ENCODE measurements around the gene TMSB10. TPM values are rescaled to one million over a fixed set of nuclear protein-coding genes. Genes with fewer than 3 reads are reported as not detected.
A peak's percentile ranks its signal among the peaks of the same experiment; 100 is the strongest.

TMSB10 gene
- total and polyA plus RNA-seq, 2 of the 13 experiments (the other 11 are each of a cell fraction or from before 2014, with no cell fraction given), result 665 to 708 TPM

DNA sequence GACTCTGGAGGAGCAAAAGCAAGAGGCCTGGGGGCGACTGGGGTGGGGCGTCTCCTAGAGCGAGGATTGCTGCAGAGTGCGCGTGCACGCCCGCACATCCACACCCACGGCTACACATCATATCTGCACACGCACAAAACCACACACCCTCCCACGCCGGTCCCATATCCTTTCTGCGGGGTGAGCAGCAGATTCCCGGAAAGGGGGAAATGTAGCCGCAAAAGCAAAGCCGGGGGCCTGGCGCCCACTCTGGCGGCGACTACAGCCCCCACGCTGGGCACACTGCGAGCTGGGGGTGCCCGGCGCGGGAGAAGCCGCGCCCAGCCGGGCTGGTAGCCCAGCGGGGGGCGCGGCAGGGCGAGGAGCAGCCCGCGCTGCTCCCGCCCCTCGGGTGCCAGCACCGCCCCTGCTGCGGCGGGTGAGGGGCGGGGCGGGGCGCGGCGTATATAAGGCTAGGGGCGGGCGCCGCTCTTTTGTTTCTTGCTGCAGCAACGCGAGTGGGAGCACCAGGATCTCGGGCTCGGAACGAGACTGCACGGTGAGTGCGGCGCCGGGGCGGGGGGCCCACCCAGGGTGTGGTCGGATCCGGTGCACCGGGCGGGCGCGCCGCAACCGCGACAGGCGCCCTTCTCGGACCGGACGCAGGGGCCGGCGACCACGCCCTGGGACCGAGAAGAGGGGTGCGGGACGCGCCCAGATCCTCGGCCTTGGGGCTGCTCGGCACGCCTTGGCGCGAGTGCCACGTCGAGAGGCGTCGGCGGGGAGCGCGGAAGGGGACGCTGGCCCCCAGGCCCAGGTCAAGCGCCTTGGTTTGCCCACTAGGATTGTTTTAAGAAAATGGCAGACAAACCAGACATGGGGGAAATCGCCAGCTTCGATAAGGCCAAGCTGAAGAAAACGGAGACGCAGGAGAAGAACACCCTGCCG, at the start of gene TMSB10 (continued):
- TF ChIP-seq, protein P1, sequence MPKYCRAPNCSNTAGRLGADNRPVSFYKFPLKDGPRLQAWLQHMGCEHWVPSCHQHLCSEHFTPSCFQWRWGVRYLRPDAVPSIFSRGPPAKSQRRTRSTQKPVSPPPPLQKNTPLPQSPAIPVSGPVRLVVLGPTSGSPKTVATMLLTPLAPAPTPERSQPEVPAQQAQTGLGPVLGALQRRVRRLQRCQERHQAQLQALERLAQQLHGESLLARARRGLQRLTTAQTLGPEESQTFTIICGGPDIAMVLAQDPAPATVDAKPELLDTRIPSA (CRISPR knock-in tag; IDR thresholded peaks at IDR 0.05; ENCODE audit: borderline replicate concordance), result no peak; the same call in 1 of the 2 replicates
- TF ChIP-seq HMG20B (CRISPR knock-in tag; conservative IDR thresholded peaks at IDR 0.05), result no peak
- no peak for TF ChIP-seq TRIM24 (CRISPR knock-in tag; IDR thresholded peaks at IDR 0.05)
- TF ChIP-seq ATF7 (IDR thresholded peaks at IDR 0.05), result no peak
- peak; percentile 80 for TF ChIP-seq ATF7 (CRISPR knock-in tag; IDR thresholded peaks at IDR 0.05)
- peak; percentile 62 for TF ChIP-seq PHF20 (CRISPR knock-in tag; IDR thresholded peaks at IDR 0.05)
- TF ChIP-seq ZNF143 (CRISPR knock-in tag; IDR thresholded peaks at IDR 0.05), result 0 out of 2 replicates have a peak, but pooled peaks have one; percentile 42
- TF ChIP-seq, protein P2, sequence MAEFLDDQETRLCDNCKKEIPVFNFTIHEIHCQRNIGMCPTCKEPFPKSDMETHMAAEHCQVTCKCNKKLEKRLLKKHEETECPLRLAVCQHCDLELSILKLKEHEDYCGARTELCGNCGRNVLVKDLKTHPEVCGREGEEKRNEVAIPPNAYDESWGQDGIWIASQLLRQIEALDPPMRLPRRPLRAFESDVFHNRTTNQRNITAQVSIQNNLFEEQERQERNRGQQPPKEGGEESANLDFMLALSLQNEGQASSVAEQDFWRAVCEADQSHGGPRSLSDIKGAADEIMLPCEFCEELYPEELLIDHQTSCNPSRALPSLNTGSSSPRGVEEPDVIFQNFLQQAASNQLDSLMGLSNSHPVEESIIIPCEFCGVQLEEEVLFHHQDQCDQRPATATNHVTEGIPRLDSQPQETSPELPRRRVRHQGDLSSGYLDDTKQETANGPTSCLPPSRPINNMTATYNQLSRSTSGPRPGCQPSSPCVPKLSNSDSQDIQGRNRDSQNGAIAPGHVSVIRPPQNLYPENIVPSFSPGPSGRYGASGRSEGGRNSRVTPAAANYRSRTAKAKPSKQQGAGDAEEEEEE (CRISPR knock-in tag; IDR thresholded peaks at IDR 0.05; ENCODE audit: borderline replicate concordance), result no peak
- TF ChIP-seq MTF2 (CRISPR knock-in tag; IDR thresholded peaks at IDR 0.05; ENCODE audit: borderline replicate concordance), result peak; percentile 84; the same call in 1 of the 2 replicates
- TF ChIP-seq, protein P3, sequence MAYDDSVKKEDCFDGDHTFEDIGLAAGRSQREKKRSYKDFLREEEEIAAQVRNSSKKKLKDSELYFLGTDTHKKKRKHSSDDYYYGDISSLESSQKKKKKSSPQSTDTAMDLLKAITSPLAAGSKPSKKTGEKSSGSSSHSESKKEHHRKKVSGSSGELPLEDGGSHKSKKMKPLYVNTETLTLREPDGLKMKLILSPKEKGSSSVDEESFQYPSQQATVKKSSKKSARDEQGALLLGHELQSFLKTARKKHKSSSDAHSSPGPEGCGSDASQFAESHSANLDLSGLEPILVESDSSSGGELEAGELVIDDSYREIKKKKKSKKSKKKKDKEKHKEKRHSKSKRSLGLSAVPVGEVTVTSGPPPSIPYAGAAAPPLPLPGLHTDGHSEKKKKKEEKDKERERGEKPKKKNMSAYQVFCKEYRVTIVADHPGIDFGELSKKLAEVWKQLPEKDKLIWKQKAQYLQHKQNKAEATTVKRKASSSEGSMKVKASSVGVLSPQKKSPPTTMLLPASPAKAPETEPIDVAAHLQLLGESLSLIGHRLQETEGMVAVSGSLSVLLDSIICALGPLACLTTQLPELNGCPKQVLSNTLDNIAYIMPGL (CRISPR knock-in tag; IDR thresholded peaks at IDR 0.05; ENCODE audit: borderline replicate concordance in 1 of 2, low read depth in 1 of 2), result peak; percentile 69 to 80; a peak in 3 of 4 replicates
- TF ChIP-seq, protein P4, sequence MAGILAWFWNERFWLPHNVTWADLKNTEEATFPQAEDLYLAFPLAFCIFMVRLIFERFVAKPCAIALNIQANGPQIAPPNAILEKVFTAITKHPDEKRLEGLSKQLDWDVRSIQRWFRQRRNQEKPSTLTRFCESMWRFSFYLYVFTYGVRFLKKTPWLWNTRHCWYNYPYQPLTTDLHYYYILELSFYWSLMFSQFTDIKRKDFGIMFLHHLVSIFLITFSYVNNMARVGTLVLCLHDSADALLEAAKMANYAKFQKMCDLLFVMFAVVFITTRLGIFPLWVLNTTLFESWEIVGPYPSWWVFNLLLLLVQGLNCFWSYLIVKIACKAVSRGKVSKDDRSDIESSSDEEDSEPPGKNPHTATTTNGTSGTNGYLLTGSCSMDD (CRISPR knock-in tag; IDR thresholded peaks at IDR 0.05), result no peak
- TF ChIP-seq ZNF563 (CRISPR knock-in tag; IDR thresholded peaks at IDR 0.05), result peak; percentile 92
- TF ChIP-seq ZBTB38 (CRISPR knock-in tag; IDR thresholded peaks at IDR 0.05), result peak; percentile 70
- TF ChIP-seq, protein P5, sequence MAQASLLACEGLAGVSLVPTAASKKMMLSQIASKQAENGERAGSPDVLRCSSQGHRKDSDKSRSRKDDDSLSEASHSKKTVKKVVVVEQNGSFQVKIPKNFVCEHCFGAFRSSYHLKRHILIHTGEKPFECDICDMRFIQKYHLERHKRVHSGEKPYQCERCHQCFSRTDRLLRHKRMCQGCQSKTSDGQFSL (CRISPR knock-in tag; IDR thresholded peaks at IDR 0.05), result no peak
- no peak for TF ChIP-seq KAT2B (IDR thresholded peaks at IDR 0.05; ENCODE audit: borderline replicate concordance, low read depth, low read length)
- peak; percentile 85 for TF ChIP-seq ARNTL (CRISPR knock-in tag; IDR thresholded peaks at IDR 0.05)
- TF ChIP-seq PPARG (CRISPR knock-in tag; conservative IDR thresholded peaks at IDR 0.05), result peak; percentile 28; the same call in 1 of the 2 replicates
- TF ChIP-seq FOSL2 (CRISPR knock-in tag; IDR thresholded peaks at IDR 0.05), result peak; percentile 43
- no peak for TF ChIP-seq PTBP1 (IDR thresholded peaks at IDR 0.05; ENCODE audit: low read depth, low read length, poor library complexity, severe bottlenecking)
- no peak for TF ChIP-seq NR2F1 (CRISPR knock-in tag; IDR thresholded peaks at IDR 0.05)
- no peak for TF ChIP-seq FOSL1 (CRISPR knock-in tag; IDR thresholded peaks at IDR 0.05; ENCODE audit: borderline replicate concordance)
- TF ChIP-seq, protein P6, sequence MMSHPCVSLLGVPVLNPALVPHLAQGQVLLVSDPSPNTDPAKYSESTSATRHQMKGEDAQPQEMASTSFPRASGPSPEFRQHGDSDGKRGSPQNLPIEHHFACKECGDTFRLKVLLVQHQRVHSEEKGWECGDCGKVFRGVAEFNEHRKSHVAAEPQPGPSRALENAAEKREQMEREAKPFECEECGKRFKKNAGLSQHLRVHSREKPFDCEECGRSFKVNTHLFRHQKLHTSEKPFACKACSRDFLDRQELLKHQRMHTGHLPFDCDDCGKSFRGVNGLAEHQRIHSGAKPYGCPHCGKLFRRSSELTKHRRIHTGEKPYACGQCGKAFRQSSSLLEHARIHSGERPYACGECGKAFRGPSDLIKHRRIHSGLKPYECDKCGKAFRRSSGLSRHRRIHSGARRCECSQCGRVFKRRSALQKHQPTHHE (CRISPR knock-in tag; IDR thresholded peaks at IDR 0.05; ENCODE audit: borderline replicate concordance), result peak; percentile 95; the same call in 1 of the 2 replicates

Measured in HepG2 (cell line).